ENCODE data around the gene GOLGA6C.
"Not testable (repeated sequence)": the region's sequence is repeated elsewhere in the genome, so short reads cannot be mapped to it uniquely, and the experiment has no call there.

Gene GOLGA6C

GRCh38 chr15:75319231-75319897 is 61.2 kb downstream of the GOLGA6C start:
- DNase-seq, result not testable (repeated sequence)
